IMR-90 (cell line): ENCODE measurements around the gene HDAC9. TPM values are rescaled to one million over a fixed set of nuclear protein-coding genes. Genes with fewer than 3 reads are reported as not detected.

Experiments
- ATAC-seq: fragments of 200-7000 bp; cut with Tn5 transposase; 2 replicates; pipeline ENCODE4 v1.9.1; 2020; ENCODE audit warnings: low read depth, mild to moderate bottlenecking, moderate library complexity
- BruUV-seq: library from RNA; stranded (reverse); fragments of 400-500 nt; replicated peaks from 2 replicates; lab custom pipeline; 2021; lab: Mats Ljungman, UMichigan
- CTCF ChIA-PET: fragments of 300-600 bp; formaldehyde crosslinking; extraction: SDS; loops from one replicate; lab custom pipeline; 2021; ENCODE audit warnings: antibody characterized with exemption; lab: Yijun Ruan, JAX
- POLR2A ChIA-PET: fragments of 300-600 bp; sonication (Branson Sonifier 250); formaldehyde crosslinking; loops from one replicate; lab custom pipeline; 2022; ENCODE audit warnings: antibody characterized with exemption; ENCODE audit not compliant: unreplicated experiment; lab: Charles Lee
- DNase-seq: peaks from one replicate; pipeline ENCODE4 v3.0.0; 2013
- H2AFZ ChIP-seq: replicated peaks from 2 replicates; pipeline ENCODE3; 2013; ENCODE audit warnings: low read length, mild to moderate bottlenecking; ENCODE audit not compliant: poor library complexity
- H2AK5ac ChIP-seq: 2 replicates; pipeline ENCODE4 v1.6.1; 2013; ENCODE audit warnings: low read depth, low read length, inconsistent platforms
- H2AK9ac ChIP-seq: replicated peaks from 2 replicates; pipeline ENCODE3; 2013; ENCODE audit warnings: mild to moderate bottlenecking, low read depth, low read length, moderate library complexity; ENCODE audit not compliant: poor library complexity
- H2BK120ac ChIP-seq: 2 replicates; pipeline ENCODE4 v1.6.1; 2013; ENCODE audit warnings: low read depth, low read length, inconsistent platforms
- H2BK15ac ChIP-seq: 3 replicates; pipeline ENCODE4 v1.6.1; 2013; ENCODE audit warnings: low read depth, low read length, inconsistent platforms
- H2BK20ac ChIP-seq: 2 replicates; pipeline ENCODE4 v1.6.1; 2013; ENCODE audit warnings: low read depth, mild to moderate bottlenecking, inconsistent platforms, low read length, moderate library complexity
- H2BK5ac ChIP-seq: 2 replicates; pipeline ENCODE4 v1.6.1; 2013; ENCODE audit warnings: mild to moderate bottlenecking, low read depth, low read length, inconsistent platforms; ENCODE audit not compliant: poor library complexity, severe bottlenecking
- H3K14ac ChIP-seq: replicated peaks from 2 replicates; pipeline ENCODE4 v1.6.1; 2013; ENCODE audit warnings: low read depth, low read length, inconsistent platforms
- H3K18ac ChIP-seq: 2 replicates; pipeline ENCODE4 v1.6.1; 2013; ENCODE audit warnings: low read depth, low read length, control low read depth
- H3K23ac ChIP-seq: 2 replicates; pipeline ENCODE4 v1.6.1; 2013; ENCODE audit warnings: low read depth, low read length, inconsistent platforms
- H3K27ac ChIP-seq: 2 replicates; pipeline ENCODE4 v1.5.1; 2013; ENCODE audit warnings: mild to moderate bottlenecking, control low read depth, low read length; ENCODE audit not compliant: insufficient read depth
- H3K27me3 ChIP-seq: 2 replicates; pipeline ENCODE4 v1.6.1; 2013; ENCODE audit warnings: low read length; ENCODE audit not compliant: control insufficient read depth, insufficient read depth
- H3K36me3 ChIP-seq: 2 replicates; pipeline ENCODE4 v1.6.1; 2013; ENCODE audit warnings: low read length, mixed read lengths; ENCODE audit not compliant: control insufficient read depth, insufficient read depth
- H3K4ac ChIP-seq: 2 replicates; pipeline ENCODE4 v1.6.1; 2013; ENCODE audit warnings: low read depth, low read length, inconsistent platforms
- H3K4me1 ChIP-seq: 2 replicates; pipeline ENCODE4 v1.6.1; 2013; ENCODE audit warnings: low read length, mixed read lengths; ENCODE audit not compliant: control insufficient read depth, insufficient read depth
- H3K4me2 ChIP-seq: 2 replicates; pipeline ENCODE4 v1.6.1; 2013; ENCODE audit warnings: low read depth, mild to moderate bottlenecking, control low read depth, low read length, moderate library complexity
- H3K4me3 ChIP-seq: 2 replicates; pipeline ENCODE4 v1.5.1; 2013; ENCODE audit warnings: low read depth, mild to moderate bottlenecking, control low read depth, low read length, moderate library complexity; ENCODE audit not compliant: insufficient read depth
- H3K56ac ChIP-seq: 2 replicates; pipeline ENCODE4 v1.6.1; 2013; ENCODE audit warnings: low read length, inconsistent platforms; ENCODE audit not compliant: insufficient read depth; ENCODE audit errors: extremely low read depth
- H3K79me1 ChIP-seq, 2 experiments: 2 replicates each; pipeline ENCODE4 v1.6.1; 2013; ENCODE audit warnings: low read length in 2 of 2, inconsistent platforms in 1 of 2, low read depth in 1 of 2
- H3K9ac ChIP-seq: 2 replicates; pipeline ENCODE4 v1.6.1; 2013; ENCODE audit warnings: low read depth, low read length, control low read depth
- H3K9me1 ChIP-seq: 2 replicates; pipeline ENCODE4 v1.6.1; 2013; ENCODE audit warnings: low read length, inconsistent platforms; ENCODE audit not compliant: insufficient read depth
- H3K9me3 ChIP-seq: 2 replicates; pipeline ENCODE4 v1.6.1; 2013; ENCODE audit warnings: low read length; ENCODE audit not compliant: control insufficient read depth, insufficient read depth
- H4K20me1 ChIP-seq: 2 replicates; pipeline ENCODE4 v1.6.1; 2013; ENCODE audit warnings: low read length, inconsistent platforms; ENCODE audit not compliant: insufficient read depth
- H4K5ac ChIP-seq: 2 replicates; pipeline ENCODE4 v1.6.1; 2013; ENCODE audit warnings: mild to moderate bottlenecking, low read depth, low read length, control low read depth
- H4K8ac ChIP-seq, 2 experiments: 2 replicates each; pipeline ENCODE4 v1.6.1; 2013; ENCODE audit warnings: low read depth in 2 of 2, low read length in 2 of 2, control low read depth in 1 of 2, inconsistent platforms in 1 of 2
- H4K91ac ChIP-seq: 2 replicates; pipeline ENCODE4 v1.6.1; 2013; ENCODE audit warnings: low read depth, low read length, inconsistent platforms; ENCODE audit not compliant: insufficient read depth
- BHLHE40 ChIP-seq: fragments of 150-350 bp; IDR thresholded peaks from 2 replicates; pipeline ENCODE4 v1.6.1; 2016; ENCODE audit warnings: mild to moderate bottlenecking, low read depth, low read length
- CEBPB ChIP-seq: IDR thresholded peaks from 2 replicates; pipeline ENCODE4 v1.6.1; 2012; ENCODE audit warnings: low read depth, low read length, improper control_type of control experiment
- CHD1 ChIP-seq: IDR thresholded peaks from 2 replicates; pipeline ENCODE4 v1.6.1; 2012; ENCODE audit warnings: low read depth, low read length, improper control_type of control experiment
- CTCF ChIP-seq: conservative IDR thresholded peaks from 2 replicates; pipeline ENCODE4 v1.5.1; 2012; ENCODE audit warnings: mild to moderate bottlenecking, low read depth, low read length, improper control_type of control experiment
- ELK1 ChIP-seq: fragments of 150-350 bp; IDR thresholded peaks from 2 replicates; pipeline ENCODE4 v1.6.1; 2016; ENCODE audit warnings: low read depth, mild to moderate bottlenecking, low read length, moderate library complexity, borderline replicate concordance
- FOS ChIP-seq: fragments of 150-350 bp; IDR thresholded peaks from 2 replicates; pipeline ENCODE4 v1.6.1; 2016; ENCODE audit warnings: low read depth, low read length
- MAFK ChIP-seq: IDR thresholded peaks from 2 replicates; pipeline ENCODE4 v1.6.1; 2012; ENCODE audit warnings: low read depth, low read length, improper control_type of control experiment
- MAZ ChIP-seq: IDR thresholded peaks from 2 replicates; pipeline ENCODE4 v1.6.1; 2012; ENCODE audit warnings: low read depth, mild to moderate bottlenecking, low read length, improper control_type of control experiment, moderate library complexity, borderline replicate concordance
- MXI1 ChIP-seq: IDR thresholded peaks from 2 replicates; pipeline ENCODE4 v1.6.1; 2012; ENCODE audit warnings: low read depth, mild to moderate bottlenecking, low read length, moderate library complexity, borderline replicate concordance
- NFE2L2 ChIP-seq: fragments of 150-350 bp; IDR thresholded peaks from 2 replicates; pipeline ENCODE4 v1.6.1; 2016; ENCODE audit warnings: low read depth, mild to moderate bottlenecking, low read length
- POLR2A ChIP-seq: IDR thresholded peaks from 2 replicates; pipeline ENCODE4 v1.6.1; 2012; ENCODE audit warnings: mild to moderate bottlenecking, low read depth, low read length
- RAD21 ChIP-seq: IDR thresholded peaks from 2 replicates; pipeline ENCODE4 v1.6.1; 2012; ENCODE audit warnings: low read length, improper control_type of control experiment
- RCOR1 ChIP-seq: IDR thresholded peaks from 2 replicates; pipeline ENCODE4 v1.6.1; 2012; ENCODE audit warnings: mild to moderate bottlenecking, low read length, improper control_type of control experiment; ENCODE audit not compliant: insufficient replicate concordance
- RFX5 ChIP-seq: IDR thresholded peaks from 2 replicates; pipeline ENCODE4 v1.8.0; 2012; ENCODE audit warnings: low read depth, mild to moderate bottlenecking, low read length, moderate library complexity
- SMC3 ChIP-seq: fragments of 150-350 bp; IDR thresholded peaks from 2 replicates; pipeline ENCODE4 v1.6.1; 2016; ENCODE audit warnings: low read depth, mild to moderate bottlenecking, antibody characterized with exemption, low read length, moderate library complexity
- USF2 ChIP-seq: fragments of 150-350 bp; IDR thresholded peaks from 2 replicates; pipeline ENCODE4 v1.6.1; 2017; ENCODE audit warnings: mild to moderate bottlenecking, antibody characterized with exemption, low read length, low read depth
- WGBS, 2 experiments: methylation state at CpG; one replicate each; pipeline versions ENCODE4 v1.1.5 to v1.1.7; 2013; ENCODE audit warnings: missing lambda C conversion rate in 2 of 2; ENCODE audit not compliant: insufficient read length in 1 of 2; ENCODE audit errors: extremely low coverage in 2 of 2; 5-methylcytosine and 5-hydroxymethylcytosine counted together
- dilution Hi-C: fragments of 300-500 bp; cut with HindIII; formaldehyde crosslinking; loops from one replicate; pipeline ENCODE4 v1.14.3; 2018; ENCODE audit warnings: low sequenced_read_pairs; ENCODE audit not compliant: unreplicated experiment
- in situ Hi-C: fragments of 300-500 bp; cut with MboI; formaldehyde crosslinking; loops from 3 replicates; pipeline ENCODE4 v1.14.3; 2019; ENCODE audit warnings: low sequenced_read_pairs, inconsistent platforms, mixed read lengths
- intact Hi-C: fragments of 100-400 bp; cut with micrococcal nuclease; formaldehyde crosslinking; loops from 2 replicates; pipeline ENCODE4 v1.10.0; 2022
- polyA plus RNA-seq, 3 experiments: library from polyadenylated mRNA; depleted of rRNA; stranded (reverse); fragments of >200 nt; gene quantifications; 2 replicates each; pipeline ENCODE4 v1.2.3, GENCODE V29; 2012; ENCODE audit warnings: low replicate concordance in 1 of 3
- total RNA-seq: library from RNA; depleted of rRNA; stranded (reverse); fragments of >200 nt; gene quantifications from 2 replicates; pipeline ENCODE4 v1.2.3, GENCODE V29; 2012

The HDAC9 gene
- total and polyA plus RNA-seq, 2 of the 4 experiments (the other 2 are of a cell fraction): 4.3 to 24.7 TPM

- TF ChIP-seq MAFK (no peak), SMC3 (no peak), NFE2L2 (no peak), CEBPB (no peak), POLR2A (no peak), CTCF (no peak), USF2 (no peak), RFX5 (no peak), ELK1 (no peak), FOS (no peak), MXI1 (no peak), MAZ (no peak), BHLHE40 (no peak), CHD1 (no peak), RAD21 (no peak), RCOR1 (no peak)
- no peaks in the 10 kb centered on the region for H3K79me1 ChIP-seq
- H2AK9ac ChIP-seq: peak overlapping the region; percentile 10
- H3K4me1 ChIP-seq: peaks cover 7% of the 10 kb centered on the region; the same call in 1 of the 2 replicates
- H4K5ac ChIP-seq: no peak overlapping the region
- H4K8ac ChIP-seq: peak overlapping the region; percentile 25 to 54; a peak in 2 of 4 replicates
- H3K56ac ChIP-seq: no peak overlapping the region
- H2BK15ac ChIP-seq: peak overlapping the region; percentile 77; the same call in 1 of the 3 replicates
- H3K4me3 ChIP-seq: no peak overlapping the region
- H3K9ac ChIP-seq: no peak overlapping the region
- no peaks in the 10 kb centered on the region for H3K9me3 ChIP-seq
- WGBS, 2 experiments: 76% methylated on average over 2 of the region's 3 CpGs; no CpG with 5 or more reads in 1 of the 2 experiments
- peak overlapping the region; percentile 81 for H2BK20ac ChIP-seq
- ATAC-seq (no peak), DNase-seq (no peak)
- BruUV-seq: no TSS peak
- POLR2A ChIA-PET: no interaction called here
- H3K14ac ChIP-seq: peak overlapping the region; percentile 87
- H4K91ac ChIP-seq: no peak overlapping the region
- H3K4me2 ChIP-seq: no peak overlapping the region
- H3K23ac ChIP-seq: peak overlapping the region; percentile 77
- no peak overlapping the region; the same call in 1 of the 2 replicates for H3K18ac ChIP-seq
- dilution Hi-C loops: no loop called here
- CTCF ChIA-PET: no interaction called here
- H2AK5ac ChIP-seq: peak overlapping the region; percentile 47; the same call in 1 of the 2 replicates
- peaks cover 6% of the 10 kb centered on the region for H3K9me1 ChIP-seq
- in situ Hi-C loops: no loop called here
- H3K4ac ChIP-seq: peak overlapping the region; percentile 48
- H3K27ac ChIP-seq: no peak overlapping the region
- H4K20me1 ChIP-seq: no peaks in the 10 kb centered on the region
- H2BK120ac ChIP-seq: peak overlapping the region; percentile 64
- intact Hi-C loops: no loop called here
- H2AFZ ChIP-seq: peak overlapping the region; percentile 82
- no peaks in the 10 kb centered on the region for H3K36me3 ChIP-seq
- no peak overlapping the region for H2BK5ac ChIP-seq
- H3K27me3 ChIP-seq: no peaks in the 10 kb centered on the region
Measured at GRCh38 chr7:18770822-18771221, 275.3 kb downstream of the HDAC9 start.
